NCI-H345 treated with DMSO at 0.1 percent for 48 hours (cell line): ENCODE results near the gene SLC18A3.

Source experiments
- DNase-seq: peaks from one replicate; lab custom pipeline; 2025; ENCODE audit not compliant: unreplicated experiment; lab: John Stamatoyannopoulos, UW

SLC18A3 gene

DNA sequence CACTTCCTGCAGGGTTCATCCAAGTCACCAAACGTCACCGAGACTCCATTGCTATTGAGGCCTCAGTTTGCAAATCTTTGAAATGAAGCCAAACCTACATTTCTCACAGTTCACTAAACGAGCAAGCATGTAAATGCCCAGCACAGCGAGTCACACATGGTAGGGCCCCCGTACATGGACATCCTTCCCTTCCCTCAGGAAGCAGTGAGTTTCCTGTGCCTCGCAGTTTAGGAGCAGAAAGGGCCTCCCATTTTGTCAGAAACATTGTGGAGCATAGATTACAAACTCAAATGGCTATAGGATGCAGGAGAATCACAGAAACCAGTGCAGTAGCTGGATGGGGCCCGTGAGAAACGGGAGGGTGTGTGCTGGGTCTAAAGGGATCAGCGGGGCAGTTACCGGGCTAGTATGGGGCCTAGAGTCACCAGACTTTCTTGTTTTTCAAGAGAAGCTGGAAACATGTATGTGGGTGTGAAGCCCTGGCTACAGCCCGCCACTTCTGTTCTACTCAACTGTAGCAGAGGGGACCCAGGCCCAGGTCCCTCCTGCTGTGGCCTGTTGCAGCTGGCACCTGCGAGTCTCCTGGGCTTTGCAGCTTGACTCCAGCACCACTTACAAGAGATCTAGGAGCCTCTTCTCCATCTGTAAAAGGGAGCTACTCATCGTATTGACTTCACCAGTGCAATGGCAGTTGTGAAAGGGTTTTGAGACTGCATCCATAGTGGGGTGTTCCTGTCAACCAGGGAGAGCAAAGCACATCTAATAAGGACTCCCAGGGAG, 14.2 kb upstream of the SLC18A3 start:
- no peak for DNase-seq

DNA sequence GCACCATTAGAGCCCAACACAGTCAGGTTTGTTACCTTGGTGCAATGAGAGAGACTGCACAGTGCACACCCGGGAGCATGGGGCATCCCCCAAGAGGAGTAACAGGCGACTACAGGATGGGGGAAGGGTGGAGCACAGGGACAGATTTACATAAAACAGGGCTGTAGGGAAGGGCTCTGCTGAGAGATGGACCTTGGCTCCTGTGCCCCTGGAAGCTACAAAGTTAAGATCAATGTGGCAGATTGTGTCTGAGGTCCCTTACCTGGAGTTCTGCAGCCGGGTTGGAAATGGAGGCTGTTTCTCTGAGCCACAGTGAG, 13.7 kb upstream of the SLC18A3 start:
- no peak for DNase-seq

DNA sequence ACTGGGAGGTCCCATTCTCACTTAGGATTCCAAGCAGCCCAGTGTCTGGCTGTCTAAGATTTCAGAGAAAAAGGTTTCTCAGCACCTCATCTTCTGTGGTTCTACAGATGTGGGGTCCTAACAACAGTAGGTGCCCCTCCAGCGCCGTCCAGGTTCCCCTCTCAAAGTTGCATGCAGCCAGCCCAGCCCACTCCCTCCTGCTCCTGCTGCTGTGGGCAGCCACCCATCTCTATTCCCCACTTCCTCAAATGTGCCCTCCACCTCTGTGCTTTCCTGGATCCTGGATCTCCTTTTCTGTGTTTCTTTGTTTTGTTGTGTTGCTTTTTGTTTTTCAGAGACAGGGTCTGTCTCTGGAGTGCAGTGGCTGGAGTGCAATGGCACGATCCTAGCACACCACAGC, 13.3 kb upstream of the SLC18A3 start:
- DNase-seq, result no peak

DNA sequence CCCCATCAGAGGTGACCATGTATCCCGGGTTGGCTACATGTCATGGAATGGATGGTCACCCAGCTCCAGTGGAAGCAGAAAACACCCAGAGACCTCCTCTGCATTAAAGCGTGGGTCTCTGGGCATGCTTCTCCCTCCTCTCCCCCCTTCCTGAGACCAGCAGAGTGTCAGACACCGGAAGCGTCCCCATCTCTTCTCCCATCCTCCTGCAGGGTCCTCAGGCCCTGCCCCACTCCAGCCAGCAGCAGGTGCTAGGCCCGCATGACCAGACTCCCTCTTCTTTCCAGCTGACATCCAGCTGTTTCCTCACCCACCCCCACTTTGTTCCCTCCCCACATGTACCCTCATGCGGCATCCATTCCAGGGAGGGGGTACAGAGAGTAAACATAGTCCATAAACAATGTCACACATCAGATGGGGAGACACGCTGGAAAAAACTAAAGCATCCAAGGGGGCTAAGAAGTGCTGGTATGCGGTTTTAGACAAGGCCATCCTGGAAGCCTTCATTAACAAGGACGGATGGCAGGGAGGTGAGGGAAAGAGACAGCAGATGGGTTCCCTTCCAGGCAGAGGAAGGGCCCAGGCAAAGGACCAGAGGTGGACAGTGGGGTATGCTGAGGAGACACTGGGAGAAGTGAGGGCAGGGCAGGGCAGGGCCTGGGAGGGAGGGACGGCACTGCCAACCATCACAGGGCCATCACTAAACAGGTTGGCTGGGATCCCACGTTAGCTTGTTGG, 12.5 kb upstream of the SLC18A3 start:
- no peak for DNase-seq

DNA sequence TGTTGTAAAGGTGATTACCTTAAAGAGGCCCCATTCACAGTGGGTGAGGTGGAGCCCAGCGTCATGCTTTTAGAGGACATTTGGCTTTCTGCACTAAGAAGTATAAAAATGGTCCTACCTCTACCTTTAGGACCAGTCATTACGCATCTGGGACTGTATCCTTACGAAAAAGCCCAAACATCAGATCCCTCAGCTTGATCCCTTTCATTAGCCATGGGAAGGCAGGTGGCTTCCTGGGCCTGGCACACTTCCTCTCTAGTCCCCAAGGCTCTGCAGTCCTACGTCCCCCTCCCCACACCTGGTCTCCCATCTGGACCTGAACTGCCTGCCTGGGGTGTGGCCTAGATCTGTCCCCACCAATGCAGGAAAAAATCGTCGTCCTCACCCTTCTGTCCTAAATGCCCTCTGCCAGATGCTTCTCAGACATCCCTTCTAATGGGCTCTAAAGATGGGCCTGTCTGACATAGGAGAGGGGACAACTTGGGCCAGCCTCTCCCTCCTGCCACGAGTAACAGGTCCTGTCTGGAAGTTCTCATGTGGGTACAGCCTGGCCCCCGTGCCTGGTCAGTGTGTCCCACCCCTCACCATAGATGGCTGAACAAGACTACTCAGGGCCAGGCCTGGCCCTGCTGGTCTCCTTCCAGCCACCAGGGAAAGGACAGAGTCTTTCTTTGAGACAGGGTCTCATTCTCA, 11.8 kb upstream of the SLC18A3 start:
- DNase-seq, result no peak

DNA sequence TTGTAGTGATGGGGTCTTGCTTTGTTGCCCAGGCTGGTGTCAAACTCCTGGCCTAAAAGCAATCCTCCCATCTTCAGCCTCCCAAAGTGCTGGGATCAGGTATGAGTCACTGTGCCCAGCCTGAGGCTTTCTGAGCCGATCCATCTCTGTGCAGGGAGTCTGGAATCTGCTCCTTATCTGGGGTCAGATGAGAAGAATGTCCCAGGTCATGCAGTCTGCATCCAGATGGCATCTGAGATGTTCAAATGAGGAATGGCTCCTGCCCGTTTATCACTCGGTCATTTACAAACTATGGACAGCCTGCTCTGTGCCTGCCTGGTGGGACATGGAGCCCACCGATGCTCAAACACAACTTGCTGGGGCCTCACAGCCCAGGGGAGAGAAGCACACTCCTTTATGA, 11.1 kb upstream of the SLC18A3 start:
- no peak for DNase-seq

DNA sequence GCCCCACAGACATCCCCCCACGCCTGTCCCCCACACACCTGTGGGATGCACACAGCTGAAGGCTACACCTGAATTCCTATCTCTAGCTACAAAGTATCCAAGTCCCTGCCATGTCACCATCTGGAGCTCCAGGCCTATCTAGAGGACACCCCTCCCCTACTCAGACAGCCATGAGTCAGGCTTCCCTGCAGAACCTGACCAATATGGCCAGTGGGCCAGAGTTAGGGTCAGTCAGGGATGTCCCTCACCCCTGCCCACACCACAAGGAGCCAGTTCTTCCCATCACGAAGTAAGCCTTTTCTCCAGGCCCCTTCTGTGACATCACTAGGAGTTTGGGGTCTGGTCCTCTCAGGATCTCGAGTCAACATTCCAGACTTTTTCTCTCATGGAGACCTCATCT, 10.6 kb upstream of the SLC18A3 start:
- no peak for DNase-seq

DNA sequence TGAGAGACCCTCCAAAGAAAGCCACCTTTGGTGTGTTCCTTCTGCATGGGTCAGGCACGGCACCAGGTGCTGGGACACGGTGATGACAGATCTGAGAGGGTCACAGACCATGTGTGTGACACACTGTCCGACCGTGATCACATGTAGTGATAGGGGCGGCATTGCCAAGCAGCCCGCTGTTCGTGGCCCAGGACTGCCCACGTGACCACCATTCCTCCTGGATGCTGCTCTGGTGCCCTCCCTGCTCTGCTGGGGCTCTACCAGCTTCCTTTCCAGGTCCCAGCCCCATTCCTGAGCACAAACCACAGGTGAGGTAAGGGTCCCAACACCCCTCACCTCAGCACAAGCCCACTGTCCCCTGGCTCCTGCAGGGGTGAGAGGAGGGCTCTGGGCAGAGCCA, 10.1 kb upstream of the SLC18A3 start:
- DNase-seq, result no peak

DNA sequence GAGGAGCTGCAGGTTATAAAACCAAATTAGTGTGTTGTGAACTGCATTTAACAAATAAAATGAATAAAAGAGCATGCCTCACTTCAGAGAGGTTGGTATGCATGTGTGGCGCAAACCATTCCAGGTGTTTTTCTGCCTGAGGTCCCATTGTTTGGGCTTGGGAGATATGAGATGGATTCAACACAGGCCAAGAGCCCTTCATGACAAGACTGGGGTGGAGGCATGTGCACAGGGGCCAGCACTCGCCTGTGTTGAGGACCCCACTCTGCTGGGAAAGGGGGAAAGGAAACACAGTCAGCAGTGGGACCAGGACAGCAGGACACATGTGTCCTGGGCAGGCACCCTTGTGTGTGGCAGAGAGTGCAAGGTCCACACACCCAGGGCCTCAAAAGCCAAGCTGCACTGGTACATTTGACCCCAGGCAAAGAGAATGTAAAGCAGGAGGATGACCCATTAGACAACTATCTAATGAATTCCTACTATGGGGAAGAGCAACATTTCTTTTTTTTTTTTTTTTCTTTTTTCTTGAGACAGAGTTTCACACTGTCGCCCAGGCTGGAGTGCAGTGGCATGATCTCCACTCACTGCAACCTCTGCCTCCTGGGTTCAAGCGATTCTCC, 9.2 kb upstream of the SLC18A3 start:
- DNase-seq, result no peak

DNA sequence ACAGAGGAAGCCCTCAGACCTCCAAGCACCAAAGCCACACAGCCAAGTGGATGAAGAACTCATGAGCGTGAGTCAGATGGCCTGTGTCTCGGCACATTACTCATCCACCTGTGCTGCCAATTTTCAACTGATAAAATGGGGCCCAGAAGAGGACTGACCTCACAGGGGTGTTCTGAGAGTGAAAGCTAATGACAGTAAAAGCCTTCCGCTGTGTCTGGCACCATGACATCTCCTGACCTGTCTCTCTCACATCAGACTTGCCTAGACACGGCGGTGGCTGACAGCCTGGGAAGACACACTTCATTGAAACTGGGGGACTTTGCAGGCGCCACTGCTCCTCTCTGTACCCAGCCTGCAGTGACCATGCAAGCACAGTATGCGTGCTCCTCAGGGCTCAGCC, 8.3 kb upstream of the SLC18A3 start:
- DNase-seq, result no peak

DNA sequence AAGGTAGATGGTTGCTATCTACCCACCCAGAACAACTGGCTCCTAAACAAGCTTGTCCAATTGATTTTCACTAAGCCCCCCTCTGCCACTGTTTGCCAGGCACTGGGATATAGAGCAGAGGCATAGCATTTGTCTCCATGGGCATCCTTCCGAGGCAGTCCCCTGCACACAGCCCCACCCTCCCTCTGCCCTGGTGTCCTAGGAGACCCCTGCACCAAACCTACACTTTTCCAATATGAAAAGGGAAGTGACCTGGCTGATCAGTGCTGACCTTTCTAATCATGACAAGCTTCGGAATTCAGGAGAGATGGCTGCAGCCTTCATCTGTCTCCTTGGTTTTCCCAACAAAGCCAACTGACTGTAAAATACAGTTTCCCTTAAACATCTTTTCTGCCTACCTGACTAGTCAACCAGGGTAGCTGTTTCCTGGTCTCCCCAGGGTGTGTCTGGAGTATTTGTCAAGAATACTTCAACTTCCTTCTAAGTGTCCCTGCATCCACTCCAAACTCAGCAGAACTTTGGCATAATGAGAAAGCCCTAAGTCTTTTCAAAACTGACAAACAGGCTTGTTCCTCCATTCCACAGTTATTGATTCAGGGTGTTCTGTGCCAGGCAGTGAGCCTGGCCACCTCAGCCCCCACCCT, 7.6 kb upstream of the SLC18A3 start:
- no peak for DNase-seq

DNA sequence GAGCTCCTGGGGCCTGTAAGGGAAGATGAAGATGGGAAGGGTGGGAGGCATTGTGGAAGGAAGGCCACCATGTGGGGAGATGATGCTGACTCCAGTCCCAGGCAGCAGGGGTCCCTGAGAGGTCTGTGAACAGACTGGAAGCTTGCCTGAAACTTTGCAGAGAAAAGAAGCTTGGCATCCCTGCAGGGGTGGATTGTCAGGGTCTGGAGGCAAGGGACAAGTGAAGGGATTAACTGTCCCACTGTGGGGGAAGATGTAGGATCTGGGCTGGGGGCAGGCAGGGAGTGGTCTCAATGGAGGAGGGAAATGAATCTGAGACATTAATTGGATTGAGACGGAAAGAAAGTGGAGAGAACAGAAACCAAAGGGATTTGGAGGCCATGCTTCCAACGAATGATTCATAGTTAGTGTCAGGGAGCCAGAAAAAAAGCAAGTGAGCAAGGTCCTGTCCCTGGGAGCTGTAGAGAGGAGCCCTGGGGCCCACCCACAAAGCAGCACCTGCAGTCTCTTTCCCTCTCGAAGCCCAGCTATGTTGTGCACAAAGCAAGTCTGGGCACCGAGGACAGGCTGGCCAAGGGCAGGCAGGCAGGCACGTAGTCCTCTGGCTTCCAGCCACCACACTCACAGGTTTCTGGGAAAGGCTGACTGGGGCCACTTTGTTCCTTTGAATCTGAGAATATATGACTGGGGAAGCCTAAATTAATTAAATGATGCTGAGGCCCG, 4.7 kb upstream of the SLC18A3 start:
- DNase-seq, result no peak

DNA sequence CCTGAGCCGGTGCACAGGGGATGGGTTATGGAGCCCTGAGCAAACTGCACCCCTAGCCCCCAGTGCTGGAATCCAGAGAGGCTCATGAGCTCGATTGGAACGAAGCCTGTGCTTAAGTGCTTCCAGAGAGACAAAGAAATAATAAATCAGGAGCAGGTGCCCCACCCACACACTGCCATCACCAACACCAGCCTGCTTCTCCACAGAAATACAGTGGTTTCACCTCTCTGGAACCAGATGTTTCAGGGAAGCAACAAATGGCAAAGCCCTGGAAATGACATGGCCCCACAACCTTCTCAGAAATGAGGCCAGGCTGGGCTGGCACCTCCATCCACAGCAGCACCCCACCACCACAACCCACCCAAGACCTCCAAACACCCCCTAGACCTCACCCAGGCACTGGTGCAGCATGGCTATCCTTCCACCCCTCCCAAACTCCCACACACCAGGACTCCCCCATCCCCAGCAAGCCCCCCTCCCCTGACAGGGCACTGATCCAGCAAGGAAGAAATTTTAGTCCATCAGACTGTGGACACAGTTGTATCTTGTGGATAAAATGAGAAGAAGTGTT, 4.1 kb upstream of the SLC18A3 start:
- DNase-seq, result no peak

DNA sequence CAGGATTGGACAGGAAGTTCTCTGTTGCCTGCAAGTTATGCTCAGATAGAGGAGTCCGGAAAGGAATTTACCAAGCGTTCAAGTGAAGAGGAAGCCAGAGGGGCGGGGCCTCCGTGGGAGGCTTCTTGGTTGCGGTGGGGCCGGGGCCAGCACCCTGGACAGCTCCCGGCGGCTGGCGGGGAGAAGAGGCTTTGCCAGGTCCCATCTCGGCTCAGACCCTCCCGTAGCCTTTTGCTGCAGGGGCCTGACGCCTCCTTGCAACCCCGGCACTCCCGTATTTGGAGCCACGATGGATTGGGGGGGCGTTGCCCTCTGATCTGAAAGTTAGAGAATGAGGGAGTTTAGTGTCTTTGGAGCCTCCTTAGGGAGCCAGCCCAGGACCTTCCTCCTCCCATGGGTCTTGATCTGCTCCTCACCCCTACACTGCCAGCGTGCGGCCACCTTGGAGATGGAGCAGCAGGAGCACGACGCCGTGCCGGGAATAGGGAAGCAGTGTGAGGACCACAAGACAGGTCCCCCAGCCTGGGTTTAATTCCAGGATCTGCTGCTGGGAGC, 3.1 kb upstream of the SLC18A3 start:
- no peak for DNase-seq

DNA sequence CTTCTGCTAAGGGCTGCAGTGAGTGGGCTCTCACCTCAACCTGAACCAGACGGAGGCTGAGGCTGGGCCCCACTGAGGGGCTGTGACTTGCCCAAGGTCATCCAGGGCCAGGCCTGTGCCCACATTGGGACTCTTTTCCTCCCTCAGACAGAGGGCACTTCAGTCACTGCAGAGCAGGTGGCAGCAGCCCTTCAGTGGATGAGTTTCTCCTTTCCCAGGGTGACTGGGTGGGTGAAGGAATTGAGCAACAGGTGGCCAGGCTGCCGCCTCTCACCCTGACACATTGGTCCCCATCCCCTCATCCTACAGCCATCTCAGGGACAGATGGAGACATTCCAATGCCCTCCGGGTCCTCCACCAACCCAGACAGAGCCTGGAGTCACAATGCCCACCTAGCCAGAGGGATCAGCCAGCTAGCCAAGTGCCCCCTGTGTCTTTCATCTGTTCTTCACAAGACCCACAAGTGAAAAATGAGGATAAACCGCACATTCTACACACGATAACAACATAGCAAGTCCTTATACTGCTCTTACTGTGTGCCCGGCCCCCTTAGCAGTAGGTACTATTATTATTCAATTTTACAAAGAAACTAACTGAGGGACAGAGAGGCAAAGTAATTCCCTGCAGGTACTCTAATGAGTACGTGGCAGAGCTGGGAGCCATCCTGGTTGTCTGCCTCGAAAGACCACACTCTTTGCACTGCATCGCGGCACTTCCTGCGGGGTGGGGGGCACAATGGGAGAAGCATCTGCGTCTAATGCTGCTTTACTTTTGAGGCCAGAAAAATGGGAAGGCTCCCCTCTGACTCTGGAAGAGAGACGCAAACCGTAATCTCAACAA, 1.7 kb upstream of the SLC18A3 start:
- no peak for DNase-seq

DNA sequence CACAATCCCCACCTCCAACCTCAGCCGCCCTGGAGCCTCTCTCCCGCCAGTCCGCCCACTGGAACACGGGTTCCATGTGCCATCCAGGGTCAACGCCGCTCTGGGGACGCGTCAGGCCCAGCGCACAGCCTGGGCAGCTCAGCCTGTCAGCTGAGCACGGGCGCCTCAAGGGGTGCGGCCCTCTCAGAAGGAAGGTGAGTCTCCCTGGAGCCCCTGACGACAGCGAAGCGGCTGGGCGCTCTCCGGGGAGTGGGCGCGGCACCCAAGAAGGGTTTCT, 1.2 kb upstream of the SLC18A3 start:
- no peak for DNase-seq

DNA sequence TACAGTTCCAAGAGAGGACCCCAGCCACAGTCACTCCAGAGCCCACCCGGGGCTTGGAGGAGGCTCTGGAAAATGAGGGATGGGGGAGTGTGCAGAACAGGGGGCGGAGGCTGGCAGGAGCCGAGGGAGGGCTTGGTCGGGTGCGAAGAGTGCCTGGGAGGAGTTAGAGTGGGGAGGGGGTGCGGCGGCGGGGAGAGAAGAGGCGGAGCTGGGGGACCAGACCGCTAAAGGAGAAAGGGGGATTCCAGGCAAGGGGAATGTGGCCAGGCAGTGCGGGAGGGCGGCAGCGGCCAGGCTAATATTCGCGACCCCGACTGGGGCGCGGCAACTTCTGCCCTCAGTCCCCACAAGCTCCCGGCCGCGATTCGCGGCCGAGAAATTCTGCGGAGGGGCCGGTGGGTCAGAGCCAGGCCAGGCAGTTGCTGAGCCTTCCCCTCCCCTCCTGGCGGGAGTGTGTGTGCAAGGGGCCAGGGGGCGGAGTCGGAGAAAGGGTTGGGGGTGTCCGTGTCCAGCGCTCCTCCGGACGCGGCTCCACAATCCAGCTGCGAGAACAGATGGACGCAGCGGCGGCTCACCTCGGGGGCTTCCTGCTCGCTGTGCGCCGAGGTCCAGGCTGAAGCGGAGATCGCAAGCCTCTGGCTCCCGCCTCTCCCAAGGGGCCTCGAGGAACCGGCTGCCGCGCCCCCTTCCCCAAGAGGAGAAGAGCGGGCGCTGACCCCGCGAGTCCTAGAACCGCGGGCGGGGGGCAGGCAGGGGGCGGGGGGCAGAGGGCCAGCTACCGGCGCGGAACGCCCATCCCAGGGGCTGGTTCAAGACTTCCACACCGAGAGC, 612 bp upstream of the SLC18A3 start:
- DNase-seq, result no peak

DNA sequence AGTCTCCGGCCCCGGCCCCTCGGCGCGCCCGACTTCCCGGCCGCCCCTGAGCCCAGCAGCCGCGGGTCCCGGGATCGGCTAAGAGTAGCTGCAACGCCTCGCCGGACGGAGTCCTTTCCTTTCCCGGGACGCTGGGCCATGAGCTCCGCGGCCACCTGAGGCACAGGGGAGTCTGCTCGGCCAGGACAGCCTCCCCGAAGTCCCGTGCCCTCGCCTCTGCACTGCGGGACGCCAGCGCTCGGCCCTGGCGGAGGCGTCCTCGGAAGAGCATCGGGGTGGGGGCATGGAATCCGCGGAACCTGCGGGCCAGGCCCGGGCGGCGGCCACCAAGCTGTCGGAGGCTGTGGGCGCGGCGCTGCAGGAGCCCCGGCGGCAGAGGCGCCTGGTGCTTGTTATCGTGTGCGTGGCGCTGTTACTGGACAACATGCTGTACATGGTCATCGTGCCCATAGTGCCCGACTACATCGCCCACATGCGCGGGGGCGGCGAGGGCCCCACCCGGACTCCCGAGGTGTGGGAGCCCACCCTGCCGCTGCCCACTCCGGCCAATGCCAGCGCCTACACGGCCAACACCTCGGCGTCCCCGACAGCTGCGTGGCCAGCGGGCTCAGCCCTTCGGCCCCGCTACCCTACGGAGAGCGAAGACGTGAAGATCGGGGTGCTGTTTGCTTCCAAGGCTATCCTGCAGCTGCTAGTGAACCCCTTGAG, 502 bp downstream of the SLC18A3 start:
- no peak for DNase-seq
